GM18867 (cell line): ENCODE measurements around the gene NSG2.
A peak's percentile ranks its signal among the peaks of the same experiment; 100 is the strongest.
"Not testable (repeated sequence)": the region's sequence is repeated elsewhere in the genome, so short reads cannot be mapped to it uniquely, and the experiment has no call there.

ENCODE experiments used
- ATAC-seq: cut with Tn5 transposase; IDR thresholded peaks from one replicate; pipeline ENCODE4 v1.9.1; 2021; ENCODE audit warnings: mild to moderate bottlenecking, moderate library complexity; ENCODE audit not compliant: unreplicated experiment

NSG2 gene

DNA sequence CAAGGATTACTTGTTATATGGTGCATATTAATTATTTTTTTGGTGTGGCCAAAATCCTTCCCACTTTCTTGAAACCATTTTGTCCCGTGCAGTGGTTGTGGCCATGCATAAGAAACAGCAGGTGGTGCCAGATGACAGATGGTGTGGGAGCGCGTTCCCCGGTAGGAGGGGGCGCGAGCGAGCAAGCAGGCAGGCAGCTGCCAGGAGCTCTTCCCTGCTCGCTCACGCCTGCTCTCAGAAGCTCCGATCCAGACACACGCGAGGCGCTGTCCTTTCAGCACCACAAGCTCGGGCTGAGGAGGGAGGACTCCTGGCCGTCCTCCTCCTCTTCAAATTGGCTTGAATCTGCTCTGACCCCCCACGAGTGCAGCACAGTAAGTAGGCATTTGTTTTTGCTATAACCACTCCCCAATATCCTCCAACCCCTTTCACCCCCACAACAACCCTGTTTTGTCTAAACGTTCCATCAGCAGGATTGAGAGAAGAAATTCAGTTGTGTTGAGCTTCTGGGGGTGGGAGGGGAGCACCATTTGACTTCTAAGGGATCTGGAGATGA lies at the start of gene NSG2:
TSS of gene NSG2 (plus strand) at position 237 of the 556 bp plus-strand sequence. CDS start 1,050 bp downstream, outside the sequence.
- ATAC-seq = peak; percentile 97

GRCh38 chr5:173997331-173997730 lies 48.2 kb upstream of the NSG2 start:
- ATAC-seq = no peak

DNA sequence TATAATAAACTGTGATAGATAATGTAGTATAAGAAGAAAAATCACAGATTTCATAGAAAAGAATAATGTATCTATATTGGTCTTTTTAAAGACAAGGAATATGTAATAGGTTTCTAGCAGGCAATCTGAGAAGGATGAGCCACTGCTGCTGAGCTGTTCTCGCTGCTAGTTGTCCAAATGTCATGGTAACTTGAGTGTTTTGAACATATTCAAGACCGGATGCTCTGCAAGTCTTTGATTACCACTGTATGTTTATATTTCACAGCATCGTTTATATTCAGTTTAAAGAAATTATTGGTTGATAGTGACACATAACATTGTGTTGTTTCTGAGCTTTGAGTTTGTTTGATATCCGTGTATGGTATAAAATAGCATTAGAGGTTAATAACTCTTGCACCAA lies 47.0 kb upstream of the NSG2 start:
- no peak for ATAC-seq

DNA sequence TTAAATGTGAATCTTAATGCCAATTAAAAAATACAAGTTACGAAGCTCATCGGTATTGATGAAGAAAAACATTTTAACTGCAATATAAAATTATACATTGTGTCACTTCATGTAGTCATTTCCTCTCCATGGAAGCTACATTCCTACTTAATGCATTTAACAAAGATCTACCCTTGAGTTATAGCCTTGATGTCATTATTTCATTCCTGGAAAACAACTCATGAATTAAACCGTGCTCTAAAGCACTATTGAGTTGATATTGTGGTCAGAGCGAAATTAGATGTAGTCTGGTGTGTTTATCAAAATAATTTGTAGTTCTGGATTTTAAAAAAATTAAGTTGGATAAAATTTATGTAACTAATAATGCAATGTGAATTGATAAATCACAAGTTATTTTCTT lies 45.4 kb upstream of the NSG2 start:
- no peak for ATAC-seq

GRCh38 chr5:174003795-174004194 lies 41.7 kb upstream of the NSG2 start:
- no peak for ATAC-seq

DNA sequence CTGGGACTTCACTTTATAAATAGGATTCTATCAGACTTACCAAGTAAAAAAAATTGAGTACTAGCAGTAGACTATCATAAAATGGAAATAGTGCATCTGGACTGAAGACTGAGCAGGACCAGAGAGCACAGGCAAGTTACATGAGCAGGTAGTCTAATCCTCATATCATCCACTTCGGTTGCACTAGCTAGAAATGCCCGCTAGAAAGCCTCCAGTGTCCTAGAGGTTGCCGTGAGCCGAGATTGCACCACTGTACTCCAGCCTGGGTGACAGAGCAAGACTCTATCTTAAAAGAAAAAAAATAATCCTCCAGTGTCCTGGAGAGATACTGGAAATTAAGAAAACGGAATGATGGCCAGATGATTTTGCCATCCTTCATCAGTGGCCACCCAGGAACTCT lies 36.6 kb upstream of the NSG2 start:
- ATAC-seq = no peak

DNA sequence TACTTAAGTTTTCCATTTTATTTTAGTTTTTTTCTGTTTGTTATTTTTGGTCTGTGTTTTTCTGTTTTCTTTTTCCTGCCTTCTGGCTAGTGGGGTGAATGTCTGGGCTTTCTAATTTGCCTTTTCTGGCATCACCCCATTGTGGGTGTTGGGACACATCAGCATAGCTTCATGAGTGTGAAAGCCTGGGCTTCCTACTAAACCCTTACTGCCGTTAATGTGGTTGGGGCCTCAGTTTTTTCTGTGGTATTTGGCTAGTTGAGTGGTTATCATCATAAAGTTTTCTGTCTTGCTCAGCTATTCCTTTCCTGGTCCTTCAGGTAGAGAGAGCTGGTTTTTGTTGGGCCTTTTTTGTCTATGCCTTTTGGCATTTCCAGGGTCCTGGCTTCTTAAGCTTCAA lies 35.1 kb upstream of the NSG2 start:
- no peak for ATAC-seq

DNA sequence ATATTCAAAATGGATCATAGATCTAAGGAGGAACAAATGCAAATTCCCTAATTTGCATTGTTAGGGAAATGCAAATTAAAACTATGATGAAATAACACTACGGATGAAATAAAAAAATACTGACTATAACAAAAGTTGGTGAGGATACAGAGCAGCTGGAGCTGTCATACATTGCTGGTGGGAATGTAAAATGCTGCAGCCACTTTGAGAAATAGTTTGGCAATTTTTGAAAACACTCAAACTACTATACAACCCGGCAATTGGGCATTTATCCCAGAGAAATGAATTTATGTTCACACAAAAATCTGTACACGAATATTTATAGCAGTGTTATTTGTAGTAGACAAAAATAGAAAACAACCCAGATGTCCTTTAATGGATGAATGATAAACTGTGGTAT lies 34.1 kb upstream of the NSG2 start:
- ATAC-seq = no peak

DNA sequence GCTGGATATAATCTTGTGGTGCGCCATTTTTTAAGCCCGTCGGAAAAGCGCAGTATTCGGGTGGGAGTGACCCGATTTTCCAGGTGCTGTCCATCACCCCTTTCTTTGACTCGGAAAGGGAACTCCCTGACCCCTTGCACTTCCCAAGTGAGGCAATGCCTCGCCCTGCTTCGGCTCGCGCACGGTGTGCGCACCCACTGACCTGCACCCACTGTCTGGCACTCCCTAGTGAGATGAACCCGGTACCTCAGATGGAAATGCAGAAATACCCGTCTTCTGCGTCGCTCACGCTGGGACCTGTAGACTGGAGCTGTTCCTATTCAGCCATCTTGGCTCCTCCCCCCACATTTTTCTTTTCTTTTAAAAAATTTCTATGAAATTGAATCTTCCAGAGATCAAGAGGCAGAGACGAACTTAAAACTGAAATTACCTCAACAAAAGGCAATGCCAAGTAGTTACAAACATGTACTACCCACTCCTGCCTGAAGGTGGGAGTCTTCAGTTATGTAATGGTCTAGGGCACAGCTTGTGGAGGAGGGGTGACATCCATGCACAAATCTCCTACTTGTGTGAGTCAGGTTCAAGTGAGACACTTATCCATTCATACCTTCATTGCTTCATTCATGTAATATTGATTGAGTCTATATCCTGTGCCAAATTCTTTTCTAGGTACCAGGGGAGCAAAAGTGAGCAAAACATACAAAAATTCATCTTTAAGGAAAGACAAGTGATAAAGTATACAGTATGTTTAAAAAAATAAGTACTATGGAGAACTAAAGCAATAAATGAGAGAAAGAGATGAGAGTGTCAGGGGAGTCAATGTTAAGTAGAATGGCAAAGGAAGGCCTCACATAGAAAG lies 25.2 kb upstream of the NSG2 start:
- not testable (repeated sequence) for ATAC-seq

DNA sequence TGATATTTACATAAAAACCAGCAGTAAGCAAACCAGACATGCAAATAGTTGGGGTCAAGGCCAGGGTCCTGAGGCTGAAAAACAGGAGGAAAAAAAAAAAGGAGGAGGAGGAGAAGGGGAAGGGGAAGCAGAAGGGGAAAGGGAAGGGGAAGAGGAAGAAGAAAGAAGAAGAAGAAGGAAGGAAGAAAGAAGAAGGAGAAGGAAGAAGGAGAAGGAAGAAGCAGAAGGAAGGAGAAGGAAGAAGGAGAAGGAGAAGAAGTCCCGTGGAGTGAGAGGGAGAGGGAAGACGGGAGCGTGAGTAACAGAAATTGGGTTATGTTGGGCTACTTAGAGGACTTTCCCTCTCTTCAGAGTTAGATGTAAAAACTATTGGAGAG lies 24.6 kb upstream of the NSG2 start:
- no peak for ATAC-seq

- ATAC-seq = no peak
These were observed 23.0 kb upstream of the NSG2 start for GRCh38 chr5:174022384-174023095.

GRCh38 chr5:174030286-174030685 lies 15.2 kb upstream of the NSG2 start:
- no peak for ATAC-seq

DNA sequence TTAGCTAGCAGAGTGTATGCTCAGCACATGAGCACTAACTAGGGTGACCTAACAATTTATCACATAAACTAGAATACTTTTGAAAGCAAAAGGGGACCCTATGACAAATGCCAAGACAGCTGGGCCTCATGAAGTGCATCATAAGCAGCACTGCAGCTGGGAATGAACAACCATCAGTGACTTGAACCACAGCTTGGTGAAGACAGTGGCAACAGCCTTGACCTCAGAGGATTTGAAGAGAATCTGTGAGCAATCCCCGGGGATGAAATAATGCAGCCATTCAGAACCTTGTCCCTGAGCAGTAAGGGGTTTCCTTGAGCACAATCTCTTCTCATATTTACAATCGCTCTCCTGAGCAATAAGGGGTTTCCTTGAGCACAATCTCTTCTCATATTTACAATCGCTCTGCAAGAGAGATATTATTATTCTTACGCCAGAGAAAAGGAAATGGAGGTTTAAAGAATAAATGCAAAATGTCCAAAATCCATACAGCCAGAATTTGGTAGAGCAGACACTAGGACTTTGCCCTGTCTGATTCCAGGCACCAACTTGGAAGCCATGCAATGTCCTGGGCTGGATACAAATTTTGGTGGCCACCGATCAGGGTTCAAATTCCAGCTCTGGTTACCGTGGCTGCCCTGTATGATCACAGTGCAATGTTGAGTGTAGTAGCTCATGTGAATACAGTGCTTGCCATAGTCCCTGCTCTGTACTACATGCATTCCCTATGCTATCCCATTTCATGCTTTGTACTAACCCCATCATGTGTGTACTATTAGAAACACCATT lies 846 bp upstream of the NSG2 start:
- ATAC-seq = no peak

DNA sequence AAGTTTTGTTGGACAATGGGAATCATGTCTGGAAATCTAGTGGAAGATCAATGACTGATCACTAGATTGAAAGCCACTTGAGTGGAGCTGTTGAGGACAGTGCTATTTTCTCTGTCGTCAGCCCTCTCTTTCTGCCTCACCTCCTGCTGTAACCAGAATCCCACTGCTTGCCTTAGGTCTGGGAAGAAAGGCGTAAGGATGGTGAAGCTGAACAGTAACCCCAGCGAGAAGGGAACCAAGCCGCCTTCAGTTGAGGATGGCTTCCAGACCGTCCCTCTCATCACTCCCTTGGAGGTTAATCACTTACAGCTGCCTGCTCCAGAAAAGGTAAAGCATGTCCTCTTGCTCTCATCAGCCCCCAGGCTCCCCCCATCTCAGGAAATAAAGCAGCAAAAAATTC lies 1.1 kb downstream of the NSG2 start:
- ATAC-seq = no peak

DNA sequence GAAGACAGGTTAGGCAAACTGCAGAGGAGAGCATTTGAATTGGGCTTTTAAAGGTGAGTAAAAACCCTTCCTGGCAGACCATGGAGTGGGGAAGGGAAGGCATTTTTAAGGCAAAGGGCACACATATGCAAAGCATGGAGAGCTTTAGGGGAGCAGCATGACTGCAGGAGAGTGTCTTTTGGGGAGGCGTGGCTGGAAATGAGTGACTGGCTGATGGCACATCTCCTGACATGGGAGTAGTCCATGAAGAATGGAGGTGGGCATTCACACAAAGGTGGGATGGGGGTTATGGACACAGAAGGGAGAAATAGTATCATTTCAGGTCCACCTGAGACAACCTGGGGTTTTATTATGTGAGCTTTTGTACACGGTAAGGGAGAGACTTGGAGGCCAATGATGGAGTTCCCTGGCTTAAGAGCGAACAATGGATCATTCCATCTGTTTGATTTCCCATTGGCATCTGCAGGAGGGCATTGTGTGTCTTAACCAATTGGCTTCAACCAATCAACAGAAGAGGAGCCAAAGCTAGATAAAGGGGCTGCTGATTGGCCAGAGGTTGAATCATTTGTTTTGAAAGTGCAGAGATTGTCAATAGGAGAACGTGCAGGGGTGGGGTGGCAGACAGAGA lies 2.1 kb downstream of the NSG2 start:
- no peak for ATAC-seq

GRCh38 chr5:174052636-174053035 lies 7.1 kb downstream of the NSG2 start:
- no peak for ATAC-seq

DNA sequence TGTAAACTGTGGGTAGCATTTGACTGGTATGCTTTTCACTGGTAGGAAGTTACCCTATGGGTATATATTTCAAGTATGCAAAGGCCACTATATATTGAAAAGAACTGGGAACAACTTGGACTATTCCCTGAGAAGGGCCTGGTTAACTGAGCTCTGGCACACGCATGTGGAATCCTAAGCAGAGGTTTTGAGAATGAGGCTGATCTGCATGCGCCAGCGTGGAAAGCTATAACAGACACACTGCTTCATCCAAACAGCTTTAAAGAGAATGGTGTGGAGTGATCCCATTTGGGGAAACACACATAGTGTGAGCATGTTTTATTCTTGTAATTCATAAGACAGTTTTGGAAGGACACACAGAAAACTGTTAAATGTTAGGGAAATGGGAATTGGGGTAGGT lies 8.4 kb downstream of the NSG2 start:
- no peak for ATAC-seq

DNA sequence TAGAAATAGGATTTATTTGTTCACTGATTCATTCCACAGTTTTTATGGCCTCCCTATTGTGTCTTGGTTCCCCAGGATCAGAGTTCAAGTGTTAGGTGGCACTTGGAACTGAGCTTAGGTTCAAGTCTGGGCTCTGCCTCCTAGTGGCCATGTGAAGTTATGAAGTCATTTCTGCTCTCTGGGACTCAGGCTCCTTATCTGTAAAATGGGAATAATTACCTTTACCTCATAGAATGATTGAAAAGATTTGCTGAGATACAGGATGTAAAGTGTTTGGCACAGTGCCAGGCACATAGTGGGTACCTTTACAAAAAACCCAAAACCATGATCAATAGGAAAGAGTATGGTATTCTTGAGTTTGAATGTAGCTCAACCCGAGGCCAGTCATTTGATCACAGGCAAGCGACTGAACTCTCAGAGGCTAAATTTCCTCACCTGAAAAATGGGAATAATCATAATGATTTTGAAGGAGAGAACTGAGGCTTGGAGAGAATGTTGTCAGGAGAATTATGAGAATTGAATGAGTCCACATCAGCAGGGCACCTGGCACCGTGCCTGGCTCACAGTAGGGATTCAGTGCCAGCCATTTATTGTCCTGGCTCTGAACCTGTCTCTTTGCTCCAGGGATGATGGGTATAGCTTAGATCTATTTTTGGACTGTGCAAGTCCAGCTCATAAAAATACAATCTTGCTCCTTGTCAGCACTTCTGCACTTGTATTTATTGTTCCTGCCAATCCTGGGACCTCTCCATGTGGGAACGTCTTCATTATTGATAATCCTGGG lies 10.8 kb downstream of the NSG2 start:
- no peak for ATAC-seq

GRCh38 chr5:174057206-174057605 lies 11.7 kb downstream of the NSG2 start:
- no peak for ATAC-seq
